ENCODE measurements around the gene SCUBE1. TPM values are rescaled to one million over a fixed set of nuclear protein-coding genes. Genes with fewer than 3 reads are reported as not detected.
A peak's percentile ranks its signal among the peaks of the same experiment; 100 is the strongest.

Gene SCUBE1
- total and polyA plus RNA-seq, 2 of the 4 experiments (the other 2 are of a cell fraction), result not detected

DNA sequence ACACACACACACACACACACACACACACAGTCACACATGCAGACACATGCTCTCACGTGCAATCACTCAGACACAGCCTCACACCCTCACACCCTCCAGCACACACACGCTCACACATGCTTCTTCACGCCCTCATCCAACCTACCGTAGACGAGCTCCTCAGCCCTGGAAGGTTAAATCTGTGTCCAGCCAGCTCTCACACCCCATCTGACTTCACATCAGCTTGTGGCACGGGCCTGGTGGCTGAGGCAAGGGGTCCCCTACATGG, 1.3 kb upstream of the SCUBE1 start:
- no peak overlapping the region for H4K5ac ChIP-seq (ENCODE audit: low read depth, low read length)
- no peak overlapping the region for H2BK5ac ChIP-seq (ENCODE audit: low read depth, low read length, poor library complexity, severe bottlenecking)
- no TSS peak for BruUV-seq (replicated peaks)
- in situ Hi-C loops (cut with MboI; ENCODE audit: low sequenced_read_pairs), result loop anchor here (10.0 kb wide), 1 partner anchor 70 kb away; no protein-coding TSS in a partner anchor
- no peak overlapping the region for H2AFZ ChIP-seq (replicated peaks; ENCODE audit: low read length, poor library complexity)
- no peak overlapping the region for H2AK5ac ChIP-seq (ENCODE audit: low read depth, low read length)
- ChIA-PET CTCF (interaction anchor here (3.8 kb wide), 1 partner anchor 71 kb away, joined by 26 read pairs; no protein-coding TSS in a partner anchor), POLR2A (ENCODE audit: unreplicated experiment) (no interaction called here)
- dilution Hi-C loops (cut with HindIII; ENCODE audit: low sequenced_read_pairs, unreplicated experiment), result no loop called here
- no peak overlapping the region for H3K4me2 ChIP-seq (ENCODE audit: low read depth, low read length)
- no peaks in the 10 kb centered on the region for H3K36me3 ChIP-seq (ENCODE audit: control insufficient read depth, insufficient read depth, low read length)
- H2BK15ac ChIP-seq (ENCODE audit: low read depth, low read length), result no peak overlapping the region
- H3K18ac ChIP-seq (ENCODE audit: low read depth, low read length), result no peak overlapping the region
- no peak for ATAC-seq (ENCODE audit: low read depth)
- no peak overlapping the region for H3K4ac ChIP-seq (ENCODE audit: low read depth, low read length)
- no peak overlapping the region for H4K8ac ChIP-seq (ENCODE audit: low read depth in 2 of 2, low read length in 2 of 2)
- no peak for DNase-seq
- intact Hi-C loops (cut with micrococcal nuclease), result no loop called here
- no peak overlapping the region for H3K4me3 ChIP-seq (ENCODE audit: insufficient read depth, low read depth, low read length)
- H2BK20ac ChIP-seq (ENCODE audit: low read depth, low read length), result no peak overlapping the region
- H3K79me1 ChIP-seq (ENCODE audit: low read depth in 1 of 2, low read length in 2 of 2), result no peaks in the 10 kb centered on the region
- H4K91ac ChIP-seq (ENCODE audit: insufficient read depth, low read depth, low read length), result no peak overlapping the region
- no peaks in the 10 kb centered on the region for H4K20me1 ChIP-seq (ENCODE audit: insufficient read depth, low read length)
- H3K9me1 ChIP-seq (ENCODE audit: insufficient read depth, low read length), result no peaks in the 10 kb centered on the region
- no peak overlapping the region for H3K27ac ChIP-seq (ENCODE audit: insufficient read depth, low read length)
- no peaks in the 10 kb centered on the region for H3K4me1 ChIP-seq (ENCODE audit: control insufficient read depth, insufficient read depth, low read length)
- H2AK9ac ChIP-seq (replicated peaks; ENCODE audit: low read depth, low read length, poor library complexity), result peak overlapping the region; percentile 28
- H3K23ac ChIP-seq (ENCODE audit: low read depth, low read length), result no peak overlapping the region; the same call in 1 of the 2 replicates
- TF ChIP-seq RCOR1 (IDR thresholded peaks at IDR 0.05; ENCODE audit: insufficient replicate concordance, low read length) (no peak), BHLHE40 (IDR thresholded peaks at IDR 0.05; ENCODE audit: low read depth, low read length) (no peak), MAFK (IDR thresholded peaks at IDR 0.05; ENCODE audit: low read depth, low read length) (no peak), CEBPB (IDR thresholded peaks at IDR 0.05; ENCODE audit: low read depth, low read length) (no peak), FOS (IDR thresholded peaks at IDR 0.05; ENCODE audit: low read depth, low read length) (no peak), POLR2A (IDR thresholded peaks at IDR 0.05; ENCODE audit: low read depth, low read length) (no peak), RAD21 (IDR thresholded peaks at IDR 0.05; ENCODE audit: low read length) (no peak), RFX5 (IDR thresholded peaks at IDR 0.05; ENCODE audit: low read depth, low read length) (no peak), MXI1 (IDR thresholded peaks at IDR 0.05; ENCODE audit: borderline replicate concordance, low read depth, low read length) (no peak), SMC3 (IDR thresholded peaks at IDR 0.05; ENCODE audit: low read depth, low read length) (no peak), NFE2L2 (IDR thresholded peaks at IDR 0.05; ENCODE audit: low read depth, low read length) (no peak)
- TF ChIP-seq, protein P1, sequence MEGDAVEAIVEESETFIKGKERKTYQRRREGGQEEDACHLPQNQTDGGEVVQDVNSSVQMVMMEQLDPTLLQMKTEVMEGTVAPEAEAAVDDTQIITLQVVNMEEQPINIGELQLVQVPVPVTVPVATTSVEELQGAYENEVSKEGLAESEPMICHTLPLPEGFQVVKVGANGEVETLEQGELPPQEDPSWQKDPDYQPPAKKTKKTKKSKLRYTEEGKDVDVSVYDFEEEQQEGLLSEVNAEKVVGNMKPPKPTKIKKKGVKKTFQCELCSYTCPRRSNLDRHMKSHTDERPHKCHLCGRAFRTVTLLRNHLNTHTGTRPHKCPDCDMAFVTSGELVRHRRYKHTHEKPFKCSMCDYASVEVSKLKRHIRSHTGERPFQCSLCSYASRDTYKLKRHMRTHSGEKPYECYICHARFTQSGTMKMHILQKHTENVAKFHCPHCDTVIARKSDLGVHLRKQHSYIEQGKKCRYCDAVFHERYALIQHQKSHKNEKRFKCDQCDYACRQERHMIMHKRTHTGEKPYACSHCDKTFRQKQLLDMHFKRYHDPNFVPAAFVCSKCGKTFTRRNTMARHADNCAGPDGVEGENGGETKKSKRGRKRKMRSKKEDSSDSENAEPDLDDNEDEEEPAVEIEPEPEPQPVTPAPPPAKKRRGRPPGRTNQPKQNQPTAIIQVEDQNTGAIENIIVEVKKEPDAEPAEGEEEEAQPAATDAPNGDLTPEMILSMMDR (conservative IDR thresholded peaks at IDR 0.05; ENCODE audit: low read depth, low read length), result no peak
- TF ChIP-seq, protein P2, sequence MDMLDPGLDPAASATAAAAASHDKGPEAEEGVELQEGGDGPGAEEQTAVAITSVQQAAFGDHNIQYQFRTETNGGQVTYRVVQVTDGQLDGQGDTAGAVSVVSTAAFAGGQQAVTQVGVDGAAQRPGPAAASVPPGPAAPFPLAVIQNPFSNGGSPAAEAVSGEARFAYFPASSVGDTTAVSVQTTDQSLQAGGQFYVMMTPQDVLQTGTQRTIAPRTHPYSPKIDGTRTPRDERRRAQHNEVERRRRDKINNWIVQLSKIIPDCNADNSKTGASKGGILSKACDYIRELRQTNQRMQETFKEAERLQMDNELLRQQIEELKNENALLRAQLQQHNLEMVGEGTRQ (IDR thresholded peaks at IDR 0.05; ENCODE audit: low read depth, low read length), result no peak
- TF ChIP-seq, protein P3, sequence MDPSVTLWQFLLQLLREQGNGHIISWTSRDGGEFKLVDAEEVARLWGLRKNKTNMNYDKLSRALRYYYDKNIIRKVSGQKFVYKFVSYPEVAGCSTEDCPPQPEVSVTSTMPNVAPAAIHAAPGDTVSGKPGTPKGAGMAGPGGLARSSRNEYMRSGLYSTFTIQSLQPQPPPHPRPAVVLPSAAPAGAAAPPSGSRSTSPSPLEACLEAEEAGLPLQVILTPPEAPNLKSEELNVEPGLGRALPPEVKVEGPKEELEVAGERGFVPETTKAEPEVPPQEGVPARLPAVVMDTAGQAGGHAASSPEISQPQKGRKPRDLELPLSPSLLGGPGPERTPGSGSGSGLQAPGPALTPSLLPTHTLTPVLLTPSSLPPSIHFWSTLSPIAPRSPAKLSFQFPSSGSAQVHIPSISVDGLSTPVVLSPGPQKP (IDR thresholded peaks at IDR 0.05; ENCODE audit: borderline replicate concordance, low read depth, low read length), result no peak
- no peak overlapping the region for H2BK120ac ChIP-seq (ENCODE audit: low read depth, low read length)
- no peak overlapping the region for H3K9ac ChIP-seq (ENCODE audit: low read depth, low read length)
- H3K27me3 ChIP-seq (ENCODE audit: control insufficient read depth, insufficient read depth, low read length), result peaks cover 58% of the 10 kb centered on the region
- no CpG with 5 or more reads among the region's 6 CpGs for WGBS, 2 experiments (ENCODE audit: extremely low coverage in 2 of 2, insufficient read length in 1 of 2)
- H3K14ac ChIP-seq (replicated peaks; ENCODE audit: low read depth, low read length), result no peak overlapping the region
- H3K9me3 ChIP-seq (ENCODE audit: control insufficient read depth, insufficient read depth, low read length), result no peaks in the 10 kb centered on the region
- no peak overlapping the region for H3K56ac ChIP-seq (ENCODE audit: extremely low read depth, insufficient read depth, low read length)

All from IMR-90 (cell line).